GM12892 (cell line): ENCODE data around the gene SH3BP5L.
A peak's percentile ranks its signal among the peaks of the same experiment; 100 is the strongest.
"Not testable (repeated sequence)": the region's sequence is repeated elsewhere in the genome, so short reads cannot be mapped to it uniquely, and the experiment has no call there.

ENCODE experiments used
- DNase-seq: peaks from one replicate; pipeline ENCODE4 v3.0.0; 2011; ENCODE audit not compliant: insufficient read length
- FAIRE-seq: peaks from 2 replicates; lab custom pipeline; 2011; peaks lifted over from hg19 to GRCh38; lab: Jason Lieb, UNC
- POLR2A ChIP-seq: IDR thresholded peaks from 2 replicates; pipeline ENCODE4 v1.6.1; 2011; ENCODE audit warnings: low read depth, low read length, control low read depth
- POLR2AphosphoS5 ChIP-seq: IDR thresholded peaks from 2 replicates; pipeline ENCODE4 v1.6.1; 2011; ENCODE audit warnings: low read depth, low read length, control low read depth
- TAF1 ChIP-seq: IDR thresholded peaks from 2 replicates; pipeline ENCODE4 v1.6.1; 2011; ENCODE audit warnings: low read depth, mild to moderate bottlenecking, control low read depth, low read length, borderline replicate concordance

The SH3BP5L gene

GRCh38 chr1:248837781-248838356 is 12.2 kb upstream of the SH3BP5L start, which contains the start of gene ZNF672:
Gene ZNF672 (plus strand): TSS chr1:248838224. CDS start chr1:248847275, 9,051 bp downstream.
- TF ChIP-seq POLR2AphosphoS5 (peak; percentile 61), POLR2A (peak; percentile 72), TAF1 (no peak; the same call in 1 of the 2 replicates)
- DNase-seq (peak; percentile 91), FAIRE-seq (peak; percentile 66)

- TF ChIP-seq POLR2AphosphoS5, result 0 out of 2 replicates have a peak, but pooled peaks have one; percentile 23
- no peak for TF ChIP-seq TAF1
- FAIRE-seq (no peak), DNase-seq (no peak)
These were observed 11.5 kb upstream of the SH3BP5L start for GRCh38 chr1:248837045-248837780.

- FAIRE-seq (no peak), DNase-seq (no peak)
- TF ChIP-seq POLR2AphosphoS5 (no peak), POLR2A (no peak), TAF1 (no peak)
These were observed 8.7 kb upstream of the SH3BP5L start for GRCh38 chr1:248834343-248834940.

GRCh38 chr1:248831842-248832241 is 6.1 kb upstream of the SH3BP5L start:
- TF ChIP-seq POLR2AphosphoS5, result no peak
- no peak for TF ChIP-seq TAF1
- TF ChIP-seq POLR2A, result no peak
- FAIRE-seq (no peak), DNase-seq (no peak)

- FAIRE-seq, DNase-seq: not testable (repeated sequence)
These were observed 5.0 kb upstream of the SH3BP5L start for GRCh38 chr1:248830718-248831017.

GRCh38 chr1:248828845-248829244 is 3.1 kb upstream of the SH3BP5L start:
- FAIRE-seq (no peak), DNase-seq (no peak)
- TF ChIP-seq POLR2AphosphoS5 (no peak), POLR2A (no peak), TAF1 (no peak)

GRCh38 chr1:248825573-248825908 is 174 bp downstream of the SH3BP5L start:
- DNase-seq, result no peak

GRCh38 chr1:248825136-248825535 is 579 bp downstream of the SH3BP5L start:
- TF ChIP-seq POLR2AphosphoS5, result no peak
- no peak for TF ChIP-seq TAF1
- no peak for TF ChIP-seq POLR2A
- DNase-seq (no peak), FAIRE-seq (no peak)

More at GRCh38 chr1:248825573-248825908, 174 bp downstream of the SH3BP5L start:
- FAIRE-seq, result no peak
- 0 out of 2 replicates have a peak, but pooled peaks have one; percentile 29 for TF ChIP-seq POLR2AphosphoS5
- no peak for TF ChIP-seq TAF1

GRCh38 chr1:248824701-248825100 is 1.0 kb downstream of the SH3BP5L start:
- FAIRE-seq, result no peak
- no peak for DNase-seq
- no peak for TF ChIP-seq TAF1
- no peak for TF ChIP-seq POLR2A
- TF ChIP-seq POLR2AphosphoS5, result no peak

GRCh38 chr1:248824301-248824700 is 1.4 kb downstream of the SH3BP5L start:
- no peak for DNase-seq
- FAIRE-seq, result no peak
- no peak for TF ChIP-seq TAF1
- TF ChIP-seq POLR2A, result no peak
- TF ChIP-seq POLR2AphosphoS5, result no peak

- FAIRE-seq (no peak), DNase-seq (no peak)
- no peak for TF ChIP-seq POLR2A
- no peak for TF ChIP-seq POLR2AphosphoS5
- no peak for TF ChIP-seq TAF1
These were observed 2.2 kb downstream of the SH3BP5L start for GRCh38 chr1:248823517-248824001.
